Upper lobe of left lung (tissue), 6 donors: ENCODE results near the gene CEP41. TPM values are rescaled to one million over a fixed set of nuclear protein-coding genes. Genes with fewer than 3 reads are reported as not detected.

Source experiments
- ATAC-seq, 2 donors: fragments of 200-7000 bp; cut with Tn5 transposase; one replicate each; pipeline ENCODE4 v1.9.1; 2022; ENCODE audit warnings: mild to moderate bottlenecking in 2 of 2, moderate library complexity in 2 of 2; ENCODE audit not compliant: low FRiP score in 2 of 2
- DNase-seq, 2 donors: peaks; one replicate each; pipeline ENCODE4 v3.0.0-alpha.2; 2019 to 2020
- H3K27ac ChIP-seq, 4 donors: fragments of 200-600 bp; sonication (generic); one replicate each; pipeline ENCODE4 v1.5.1; 2016 to 2019
- H3K27me3 ChIP-seq, 4 donors: fragments of 200-600 bp; sonication (generic); one replicate each; pipeline ENCODE4 v1.5.1; 2017 to 2019
- H3K36me3 ChIP-seq, 4 donors: fragments of 200-600 bp; sonication (generic); one replicate each; pipeline ENCODE4 v1.5.1; 2016 to 2019
- H3K4me1 ChIP-seq, 4 donors: fragments of 200-600 bp; sonication (generic); one replicate each; pipeline ENCODE4 v1.5.1; 2018 to 2019
- H3K4me3 ChIP-seq, 4 donors: fragments of 200-600 bp; sonication (generic); one replicate each; pipeline ENCODE4 v1.5.1; 2017 to 2019; ENCODE audit warnings: mild to moderate bottlenecking in 2 of 4, moderate library complexity in 1 of 4
- H3K9me3 ChIP-seq, 4 donors: fragments of 200-600 bp; sonication (generic); one replicate each; pipeline ENCODE4 v1.5.1; 2018 to 2019
- CTCF ChIP-seq, 6 experiments: fragments of 450-650 bp in 4 of 6; fragments of 200-600 bp in 2 of 6; sonication (generic) in 2 of 6; IDR thresholded peaks; one replicate each; pipeline ENCODE4 v1.5.1; 2016 to 2019; ENCODE audit warnings: antibody characterized with exemption in 6 of 6
- EP300 ChIP-seq, 4 donors: sonication (generic); formaldehyde crosslinking; IDR thresholded peaks; one replicate each; pipeline ENCODE4 v1.5.1; 2017; ENCODE audit warnings: antibody characterized with exemption in 4 of 4, control low read depth in 2 of 4
- POLR2A ChIP-seq, 4 donors: fragments of 450-650 bp; IDR thresholded peaks; one replicate each; pipeline ENCODE4 v1.5.1; 2016 to 2017; ENCODE audit warnings: antibody characterized with exemption in 4 of 4, mild to moderate bottlenecking in 2 of 4
- POLR2AphosphoS5 ChIP-seq, 2 donors: sonication (generic); formaldehyde crosslinking; IDR thresholded peaks; one replicate each; pipeline ENCODE4 v1.5.1; 2017; ENCODE audit warnings: antibody characterized with exemption in 2 of 2
- WGBS, 2 donors: methylation state at CpG; one replicate each; pipeline ENCODE4 v1.1.5; 2017 to 2018; 5-methylcytosine and 5-hydroxymethylcytosine counted together
- total RNA-seq, 6 donors: library from RNA; depleted of rRNA in 4 of 6; stranded (reverse); fragments of >200 nt in 4 of 6; gene quantifications; one replicate each; pipeline versions ENCODE4 v1.1.0 to v1.2.1, GENCODE V29; 2016 to 2021
- donor health status: DM: no; HTN: no; CAD: no; lungs with moderate emphysema.
- donor health status: DM: no; HTN: yes; CAD: no; lungs with severe emphysema.

CEP41 gene
- total RNA-seq, 6 donors from 2014 or later = 4.3 to 11.5 (median 7.2) TPM

- Histone ChIP-seq H3K27me3 (no peaks in the 10 kb centered on the region), H3K27ac (no peak overlapping the region), H3K9me3 (no peaks in the 10 kb centered on the region), H3K4me3 (no peak overlapping the region), H3K4me1 (no peaks in the 10 kb centered on the region), H3K36me3 (no peaks in the 10 kb centered on the region)
- no peak for ATAC-seq
- DNase-seq = no peak
- TF ChIP-seq POLR2A (IDR thresholded peaks at IDR 0.05) = no peak
- no peak for TF ChIP-seq POLR2AphosphoS5 (IDR thresholded peaks at IDR 0.05)
- TF ChIP-seq CTCF (IDR thresholded peaks at IDR 0.05) = no peak
- no peak for TF ChIP-seq EP300 (IDR thresholded peaks at IDR 0.05)
- 63 to 96% methylated on average over 1 to 3 of the region's 3 CpGs for WGBS, 2 donors
Observed at GRCh38 chr7:130386876-130387275, 53.9 kb downstream of the CEP41 start.

- no peaks in the 10 kb centered on the region for H3K27me3 ChIP-seq
- no peaks in the 10 kb centered on the region for H3K36me3 ChIP-seq
- no peak for TF ChIP-seq CTCF (IDR thresholded peaks at IDR 0.05)
- no peak for TF ChIP-seq POLR2A (IDR thresholded peaks at IDR 0.05)
- no peak for TF ChIP-seq EP300 (IDR thresholded peaks at IDR 0.05)
- TF ChIP-seq POLR2AphosphoS5 (IDR thresholded peaks at IDR 0.05) = no peak
- H3K4me3 ChIP-seq = no peak overlapping the region
- WGBS, 2 donors = 90 to 94% methylated on average over 2 to 5 of the region's 6 CpGs
- H3K9me3 ChIP-seq = no peaks in the 10 kb centered on the region
- DNase-seq (no peak), ATAC-seq (no peak)
- H3K27ac ChIP-seq = no peak overlapping the region
- no peaks in the 10 kb centered on the region for H3K4me1 ChIP-seq
Observed at GRCh38 chr7:130385600-130386066, 55.2 kb downstream of the CEP41 start.

GRCh38 chr7:130384841-130385599 is 55.8 kb downstream of the CEP41 start:
- Histone ChIP-seq H3K36me3 (no peaks in the 10 kb centered on the region), H3K27ac (no peak overlapping the region), H3K9me3 (no peaks in the 10 kb centered on the region), H3K4me1 (peaks cover 0 to 4% (median 3%) of the 10 kb centered on the region in 4 donors), H3K27me3 (no peaks in the 10 kb centered on the region), H3K4me3 (no peak overlapping the region)
- WGBS, 2 donors = 95 to 96% methylated on average over 8 to 13 of the region's 13 CpGs
- DNase-seq (no peak), ATAC-seq (no peak)
- TF ChIP-seq POLR2A (IDR thresholded peaks at IDR 0.05) (no peak), EP300 (IDR thresholded peaks at IDR 0.05) (no peak)

- H3K27ac ChIP-seq = no peak overlapping the region
- DNase-seq (no peak), ATAC-seq (no peak)
- no peak overlapping the region for H3K4me3 ChIP-seq
- TF ChIP-seq EP300 (IDR thresholded peaks at IDR 0.05) (no peak), POLR2AphosphoS5 (IDR thresholded peaks at IDR 0.05) (no peak), CTCF (IDR thresholded peaks at IDR 0.05) (no peak)
- no peaks in the 10 kb centered on the region for H3K36me3 ChIP-seq
- peaks cover 0 to 9% (median 7%) of the 10 kb centered on the region in 4 donors for H3K4me1 ChIP-seq
- H3K9me3 ChIP-seq = no peaks in the 10 kb centered on the region
- 74 to 76% methylated on average over 3 to 10 of the region's 10 CpGs for WGBS, 2 donors
- H3K27me3 ChIP-seq = no peaks in the 10 kb centered on the region
Observed at GRCh38 chr7:130384371-130384801, 56.4 kb downstream of the CEP41 start.

- TF ChIP-seq POLR2AphosphoS5 (IDR thresholded peaks at IDR 0.05) (no peak), POLR2A (IDR thresholded peaks at IDR 0.05) (no peak), EP300 (IDR thresholded peaks at IDR 0.05) (no peak), CTCF (IDR thresholded peaks at IDR 0.05) (no peak)
- Histone ChIP-seq H3K4me1 (peaks cover 0 to 9% (median 7%) of the 10 kb centered on the region in 4 donors), H3K27me3 (no peaks in the 10 kb centered on the region), H3K27ac (no peak overlapping the region), H3K4me3 (no peak overlapping the region), H3K9me3 (no peaks in the 10 kb centered on the region), H3K36me3 (no peaks in the 10 kb centered on the region)
- no peak for DNase-seq
- ATAC-seq = no peak
- WGBS, 2 donors = 93 to 96% methylated on average over 9 to 18 of the region's 18 CpGs
Observed at GRCh38 chr7:130383187-130383980, 57.4 kb downstream of the CEP41 start.
